GM23338 (cell line): ENCODE measurements around the gene HCN2.

Experiments
- CTCF ChIP-seq, 2 experiments: fragments of 200-600 bp in 1 of 2; sonication (generic) in 1 of 2; conservative IDR thresholded peaks; 2 replicates each; pipeline versions ENCODE4 v1.5.1 to v1.6.1; 2016 to 2017; ENCODE audit warnings: antibody characterized with exemption in 2 of 2, low read depth in 2 of 2, mild to moderate bottlenecking in 2 of 2, moderate library complexity in 1 of 2
- EZH2 ChIP-seq: fragments of 200-600 bp; sonication (generic); IDR thresholded peaks from one replicate; pipeline ENCODE4 v1.8.0; 2017; ENCODE audit warnings: antibody characterized with exemption, mild to moderate bottlenecking, low read depth; ENCODE audit not compliant: unreplicated experiment
- POLR2AphosphoS5 ChIP-seq: IDR thresholded peaks from 2 replicates; pipeline ENCODE4 v1.6.1; 2016; ENCODE audit warnings: antibody characterized with exemption, low read depth
- REST ChIP-seq: IDR thresholded peaks from one replicate; pipeline ENCODE4 v1.6.1; 2018; ENCODE audit warnings: antibody characterized with exemption; ENCODE audit not compliant: unreplicated experiment
- STAT1 ChIP-seq: IDR thresholded peaks from one replicate; pipeline ENCODE4 v1.6.1; 2016; ENCODE audit warnings: antibody characterized with exemption; ENCODE audit not compliant: unreplicated experiment

GRCh38 chr19:652467-653389 lies 63.0 kb downstream of the HCN2 start:
- TF ChIP-seq CTCF (conservative IDR thresholded peaks at IDR 0.05; ENCODE audit: low read depth in 2 of 2): no peak
- no peak for TF ChIP-seq EZH2
- TF ChIP-seq STAT1: no peak
- TF ChIP-seq REST: no peak
- no peak for TF ChIP-seq POLR2AphosphoS5
